IMR-90 (cell line): ENCODE measurements around the gene USP43. TPM values are rescaled to one million over a fixed set of nuclear protein-coding genes. Genes with fewer than 3 reads are reported as not detected.

Experiments
- ATAC-seq: fragments of 200-7000 bp; cut with Tn5 transposase; 2 replicates; pipeline ENCODE4 v1.9.1; 2020; ENCODE audit warnings: low read depth, mild to moderate bottlenecking, moderate library complexity
- BruUV-seq: library from RNA; stranded (reverse); fragments of 400-500 nt; replicated peaks from 2 replicates; lab custom pipeline; 2021; lab: Mats Ljungman, UMichigan
- CTCF ChIA-PET: fragments of 300-600 bp; formaldehyde crosslinking; extraction: SDS; loops from one replicate; lab custom pipeline; 2021; ENCODE audit warnings: antibody characterized with exemption; lab: Yijun Ruan, JAX
- POLR2A ChIA-PET: fragments of 300-600 bp; sonication (Branson Sonifier 250); formaldehyde crosslinking; loops from one replicate; lab custom pipeline; 2022; ENCODE audit warnings: antibody characterized with exemption; ENCODE audit not compliant: unreplicated experiment; lab: Charles Lee
- DNase-seq: peaks from one replicate; pipeline ENCODE4 v3.0.0; 2013
- H2AFZ ChIP-seq: replicated peaks from 2 replicates; pipeline ENCODE3; 2013; ENCODE audit warnings: low read length, mild to moderate bottlenecking; ENCODE audit not compliant: poor library complexity
- H2AK5ac ChIP-seq: 2 replicates; pipeline ENCODE4 v1.6.1; 2013; ENCODE audit warnings: low read depth, low read length, inconsistent platforms
- H2AK9ac ChIP-seq: replicated peaks from 2 replicates; pipeline ENCODE3; 2013; ENCODE audit warnings: mild to moderate bottlenecking, low read depth, low read length, moderate library complexity; ENCODE audit not compliant: poor library complexity
- H2BK120ac ChIP-seq: 2 replicates; pipeline ENCODE4 v1.6.1; 2013; ENCODE audit warnings: low read depth, low read length, inconsistent platforms
- H2BK15ac ChIP-seq: 3 replicates; pipeline ENCODE4 v1.6.1; 2013; ENCODE audit warnings: low read depth, low read length, inconsistent platforms
- H2BK20ac ChIP-seq: 2 replicates; pipeline ENCODE4 v1.6.1; 2013; ENCODE audit warnings: low read depth, mild to moderate bottlenecking, inconsistent platforms, low read length, moderate library complexity
- H2BK5ac ChIP-seq: 2 replicates; pipeline ENCODE4 v1.6.1; 2013; ENCODE audit warnings: mild to moderate bottlenecking, low read depth, low read length, inconsistent platforms; ENCODE audit not compliant: poor library complexity, severe bottlenecking
- H3K14ac ChIP-seq: replicated peaks from 2 replicates; pipeline ENCODE4 v1.6.1; 2013; ENCODE audit warnings: low read depth, low read length, inconsistent platforms
- H3K18ac ChIP-seq: 2 replicates; pipeline ENCODE4 v1.6.1; 2013; ENCODE audit warnings: low read depth, low read length, control low read depth
- H3K23ac ChIP-seq: 2 replicates; pipeline ENCODE4 v1.6.1; 2013; ENCODE audit warnings: low read depth, low read length, inconsistent platforms
- H3K27ac ChIP-seq: 2 replicates; pipeline ENCODE4 v1.5.1; 2013; ENCODE audit warnings: mild to moderate bottlenecking, control low read depth, low read length; ENCODE audit not compliant: insufficient read depth
- H3K27me3 ChIP-seq: 2 replicates; pipeline ENCODE4 v1.6.1; 2013; ENCODE audit warnings: low read length; ENCODE audit not compliant: control insufficient read depth, insufficient read depth
- H3K36me3 ChIP-seq: 2 replicates; pipeline ENCODE4 v1.6.1; 2013; ENCODE audit warnings: low read length, mixed read lengths; ENCODE audit not compliant: control insufficient read depth, insufficient read depth
- H3K4ac ChIP-seq: 2 replicates; pipeline ENCODE4 v1.6.1; 2013; ENCODE audit warnings: low read depth, low read length, inconsistent platforms
- H3K4me1 ChIP-seq: 2 replicates; pipeline ENCODE4 v1.6.1; 2013; ENCODE audit warnings: low read length, mixed read lengths; ENCODE audit not compliant: control insufficient read depth, insufficient read depth
- H3K4me2 ChIP-seq: 2 replicates; pipeline ENCODE4 v1.6.1; 2013; ENCODE audit warnings: low read depth, mild to moderate bottlenecking, control low read depth, low read length, moderate library complexity
- H3K4me3 ChIP-seq: 2 replicates; pipeline ENCODE4 v1.5.1; 2013; ENCODE audit warnings: low read depth, mild to moderate bottlenecking, control low read depth, low read length, moderate library complexity; ENCODE audit not compliant: insufficient read depth
- H3K56ac ChIP-seq: 2 replicates; pipeline ENCODE4 v1.6.1; 2013; ENCODE audit warnings: low read length, inconsistent platforms; ENCODE audit not compliant: insufficient read depth; ENCODE audit errors: extremely low read depth
- H3K79me1 ChIP-seq, 2 experiments: 2 replicates each; pipeline ENCODE4 v1.6.1; 2013; ENCODE audit warnings: low read length in 2 of 2, inconsistent platforms in 1 of 2, low read depth in 1 of 2
- H3K9ac ChIP-seq: 2 replicates; pipeline ENCODE4 v1.6.1; 2013; ENCODE audit warnings: low read depth, low read length, control low read depth
- H3K9me1 ChIP-seq: 2 replicates; pipeline ENCODE4 v1.6.1; 2013; ENCODE audit warnings: low read length, inconsistent platforms; ENCODE audit not compliant: insufficient read depth
- H3K9me3 ChIP-seq: 2 replicates; pipeline ENCODE4 v1.6.1; 2013; ENCODE audit warnings: low read length; ENCODE audit not compliant: control insufficient read depth, insufficient read depth
- H4K20me1 ChIP-seq: 2 replicates; pipeline ENCODE4 v1.6.1; 2013; ENCODE audit warnings: low read length, inconsistent platforms; ENCODE audit not compliant: insufficient read depth
- H4K5ac ChIP-seq: 2 replicates; pipeline ENCODE4 v1.6.1; 2013; ENCODE audit warnings: mild to moderate bottlenecking, low read depth, low read length, control low read depth
- H4K8ac ChIP-seq, 2 experiments: 2 replicates each; pipeline ENCODE4 v1.6.1; 2013; ENCODE audit warnings: low read depth in 2 of 2, low read length in 2 of 2, control low read depth in 1 of 2, inconsistent platforms in 1 of 2
- H4K91ac ChIP-seq: 2 replicates; pipeline ENCODE4 v1.6.1; 2013; ENCODE audit warnings: low read depth, low read length, inconsistent platforms; ENCODE audit not compliant: insufficient read depth
- BHLHE40 ChIP-seq: fragments of 150-350 bp; IDR thresholded peaks from 2 replicates; pipeline ENCODE4 v1.6.1; 2016; ENCODE audit warnings: mild to moderate bottlenecking, low read depth, low read length
- CEBPB ChIP-seq: IDR thresholded peaks from 2 replicates; pipeline ENCODE4 v1.6.1; 2012; ENCODE audit warnings: low read depth, low read length, improper control_type of control experiment
- CHD1 ChIP-seq: IDR thresholded peaks from 2 replicates; pipeline ENCODE4 v1.6.1; 2012; ENCODE audit warnings: low read depth, low read length, improper control_type of control experiment
- CTCF ChIP-seq: conservative IDR thresholded peaks from 2 replicates; pipeline ENCODE4 v1.5.1; 2012; ENCODE audit warnings: mild to moderate bottlenecking, low read depth, low read length, improper control_type of control experiment
- ELK1 ChIP-seq: fragments of 150-350 bp; IDR thresholded peaks from 2 replicates; pipeline ENCODE4 v1.6.1; 2016; ENCODE audit warnings: low read depth, mild to moderate bottlenecking, low read length, moderate library complexity, borderline replicate concordance
- FOS ChIP-seq: fragments of 150-350 bp; IDR thresholded peaks from 2 replicates; pipeline ENCODE4 v1.6.1; 2016; ENCODE audit warnings: low read depth, low read length
- MAFK ChIP-seq: IDR thresholded peaks from 2 replicates; pipeline ENCODE4 v1.6.1; 2012; ENCODE audit warnings: low read depth, low read length, improper control_type of control experiment
- MAZ ChIP-seq: IDR thresholded peaks from 2 replicates; pipeline ENCODE4 v1.6.1; 2012; ENCODE audit warnings: low read depth, mild to moderate bottlenecking, low read length, improper control_type of control experiment, moderate library complexity, borderline replicate concordance
- MXI1 ChIP-seq: IDR thresholded peaks from 2 replicates; pipeline ENCODE4 v1.6.1; 2012; ENCODE audit warnings: low read depth, mild to moderate bottlenecking, low read length, moderate library complexity, borderline replicate concordance
- NFE2L2 ChIP-seq: fragments of 150-350 bp; IDR thresholded peaks from 2 replicates; pipeline ENCODE4 v1.6.1; 2016; ENCODE audit warnings: low read depth, mild to moderate bottlenecking, low read length
- POLR2A ChIP-seq: IDR thresholded peaks from 2 replicates; pipeline ENCODE4 v1.6.1; 2012; ENCODE audit warnings: mild to moderate bottlenecking, low read depth, low read length
- RAD21 ChIP-seq: IDR thresholded peaks from 2 replicates; pipeline ENCODE4 v1.6.1; 2012; ENCODE audit warnings: low read length, improper control_type of control experiment
- SMC3 ChIP-seq: fragments of 150-350 bp; IDR thresholded peaks from 2 replicates; pipeline ENCODE4 v1.6.1; 2016; ENCODE audit warnings: low read depth, mild to moderate bottlenecking, antibody characterized with exemption, low read length, moderate library complexity
- WGBS, 2 experiments: methylation state at CpG; one replicate each; pipeline versions ENCODE4 v1.1.5 to v1.1.7; 2013; ENCODE audit warnings: missing lambda C conversion rate in 2 of 2; ENCODE audit not compliant: insufficient read length in 1 of 2; ENCODE audit errors: extremely low coverage in 2 of 2; 5-methylcytosine and 5-hydroxymethylcytosine counted together
- dilution Hi-C: fragments of 300-500 bp; cut with HindIII; formaldehyde crosslinking; loops from one replicate; pipeline ENCODE4 v1.14.3; 2018; ENCODE audit warnings: low sequenced_read_pairs; ENCODE audit not compliant: unreplicated experiment
- in situ Hi-C: fragments of 300-500 bp; cut with MboI; formaldehyde crosslinking; loops from 3 replicates; pipeline ENCODE4 v1.14.3; 2019; ENCODE audit warnings: low sequenced_read_pairs, inconsistent platforms, mixed read lengths
- intact Hi-C: fragments of 100-400 bp; cut with micrococcal nuclease; formaldehyde crosslinking; loops from 2 replicates; pipeline ENCODE4 v1.10.0; 2022
- polyA plus RNA-seq, 3 experiments: library from polyadenylated mRNA; depleted of rRNA; stranded (reverse); fragments of >200 nt; gene quantifications; 2 replicates each; pipeline ENCODE4 v1.2.3, GENCODE V29; 2012; ENCODE audit warnings: low replicate concordance in 1 of 3
- total RNA-seq: library from RNA; depleted of rRNA; stranded (reverse); fragments of >200 nt; gene quantifications from 2 replicates; pipeline ENCODE4 v1.2.3, GENCODE V29; 2012
- TF ChIP-seq, protein P1 (sequence below): fragments of 150-350 bp; IDR thresholded peaks from 2 replicates; pipeline ENCODE4 v1.6.1; 2017; ENCODE audit warnings: mild to moderate bottlenecking, antibody characterized with exemption, low read length, low read depth

The USP43 gene
- total and polyA plus RNA-seq, 2 of the 4 experiments (the other 2 are of a cell fraction) = not detected

- no peak for TF ChIP-seq SMC3
- no peak for TF ChIP-seq POLR2A
- no peak for TF ChIP-seq ELK1
- TF ChIP-seq BHLHE40 = no peak
- TF ChIP-seq CEBPB = no peak
- TF ChIP-seq RAD21 = no peak
- no peak for TF ChIP-seq MAFK
- no peak for TF ChIP-seq MAZ
- no peak for TF ChIP-seq NFE2L2
- no peak for TF ChIP-seq FOS
- no peak for TF ChIP-seq MXI1
- TF ChIP-seq, protein P1, sequence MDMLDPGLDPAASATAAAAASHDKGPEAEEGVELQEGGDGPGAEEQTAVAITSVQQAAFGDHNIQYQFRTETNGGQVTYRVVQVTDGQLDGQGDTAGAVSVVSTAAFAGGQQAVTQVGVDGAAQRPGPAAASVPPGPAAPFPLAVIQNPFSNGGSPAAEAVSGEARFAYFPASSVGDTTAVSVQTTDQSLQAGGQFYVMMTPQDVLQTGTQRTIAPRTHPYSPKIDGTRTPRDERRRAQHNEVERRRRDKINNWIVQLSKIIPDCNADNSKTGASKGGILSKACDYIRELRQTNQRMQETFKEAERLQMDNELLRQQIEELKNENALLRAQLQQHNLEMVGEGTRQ = no peak
- no peak for TF ChIP-seq CTCF
- TF ChIP-seq CHD1 = no peak
- CTCF ChIA-PET = no interaction called here
- Histone ChIP-seq H3K9me1 (no peaks in the 10 kb centered on the region), H2AK5ac (no peak overlapping the region), H4K8ac (no peak overlapping the region), H2BK5ac (no peak overlapping the region), H2BK120ac (no peak overlapping the region), H3K4me2 (no peak overlapping the region), H2AK9ac (no peak overlapping the region), H3K79me1 (no peaks in the 10 kb centered on the region), H2BK15ac (no peak overlapping the region), H3K4me1 (no peaks in the 10 kb centered on the region), H3K27ac (no peak overlapping the region), H3K4me3 (no peak overlapping the region), H3K9me3 (peaks cover 4% of the 10 kb centered on the region; the same call in 1 of the 2 replicates), H4K20me1 (no peaks in the 10 kb centered on the region), H4K91ac (no peak overlapping the region), H3K23ac (no peak overlapping the region), H2BK20ac (no peak overlapping the region), H3K27me3 (no peaks in the 10 kb centered on the region), H3K18ac (no peak overlapping the region), H3K14ac (no peak overlapping the region), H3K4ac (no peak overlapping the region), H2AFZ (no peak overlapping the region), H3K9ac (no peak overlapping the region), H3K56ac (no peak overlapping the region), H4K5ac (no peak overlapping the region), H3K36me3 (no peaks in the 10 kb centered on the region)
- no peak for DNase-seq
- intact Hi-C loops = no loop called here
- dilution Hi-C loops = no loop called here
- no peak for ATAC-seq
- POLR2A ChIA-PET = no interaction called here
- BruUV-seq = no TSS peak
- 100% methylated on average over 2 of the region's 27 CpGs; no CpG with 5 or more reads in 1 of the 2 experiments for WGBS, 2 experiments
- in situ Hi-C loops = no loop called here
These were observed 126.1 kb downstream of the USP43 start for GRCh38 chr17:9771465-9771864.
